B cell (primary cell): ENCODE results near the gene CPPED1. TPM values are rescaled to one million over a fixed set of nuclear protein-coding genes. Genes with fewer than 3 reads are reported as not detected.

Experiments
- ATAC-seq: fragments of 200-7000 bp; cut with Tn5 transposase; one replicate; pipeline ENCODE4 v1.10.0; 2021; ENCODE audit warnings: low read depth, mild to moderate bottlenecking, moderate number of reproducible peaks, moderate library complexity
- CTCF ChIA-PET: fragments of 350-600 bp; sonication (Branson Sonifier 250); formaldehyde crosslinking; loops from one replicate; lab custom pipeline; 2021; ENCODE audit warnings: antibody characterized with exemption, inconsistent platforms; lab: Charles Lee
- POLR2A ChIA-PET: fragments of 350-600 bp; sonication (Branson Sonifier 250); formaldehyde crosslinking; loops from one replicate; lab custom pipeline; 2021; ENCODE audit warnings: antibody characterized with exemption; lab: Charles Lee
- DNase-seq: peaks from one replicate; pipeline ENCODE4 v3.0.0; 2013
- H2AFZ ChIP-seq: 2 replicates; pipeline ENCODE4 v1.6.1; 2012; ENCODE audit warnings: mild to moderate bottlenecking, low read depth, low read length; ENCODE audit not compliant: insufficient read depth, poor library complexity, severe bottlenecking
- H3K27ac ChIP-seq, 2 donors: 1 replicate in 1 of 2; 2 replicates in 1 of 2; pipeline ENCODE4 v1.5.1; 2012 to 2013; ENCODE audit warnings: low read length in 2 of 2, mild to moderate bottlenecking in 2 of 2, moderate library complexity in 1 of 2
- H3K27me3 ChIP-seq, 4 experiments: fragments of 200-600 bp in 1 of 4; sonication (generic) in 1 of 4; replicated peaks in 1 of 4; 1 replicate in 2 of 4; 2 replicates in 2 of 4; pipeline versions ENCODE4 v1.6.1 to v1.7.0; 2013 to 2016; ENCODE audit warnings: low read length in 3 of 4, mild to moderate bottlenecking in 2 of 4, mixed read lengths in 1 of 4, moderate library complexity in 1 of 4; ENCODE audit not compliant: insufficient read depth in 4 of 4, control insufficient read depth in 3 of 4; ENCODE audit errors: control extremely low read depth in 1 of 4
- H3K36me3 ChIP-seq, 2 experiments: replicated peaks in 1 of 2; 1 replicate in 1 of 2; 2 replicates in 1 of 2; pipeline versions ENCODE4 v1.6.1 to v1.7.1; 2013; ENCODE audit warnings: low read length in 1 of 2; ENCODE audit not compliant: insufficient read depth in 2 of 2, control insufficient read depth in 1 of 2; ENCODE audit errors: control extremely low read depth in 1 of 2, extremely low read depth in 1 of 2
- H3K4me1 ChIP-seq, 2 donors: fragments of 200-600 bp in 1 of 2; sonication (generic) in 1 of 2; 1 replicate in 1 of 2; 2 replicates in 1 of 2; pipeline versions ENCODE4 v1.5.1 to v1.6.1; 2013 to 2017; ENCODE audit warnings: low read length in 2 of 2; ENCODE audit not compliant: control insufficient read depth in 2 of 2, insufficient read depth in 2 of 2
- H3K4me2 ChIP-seq: replicated peaks from 2 replicates; pipeline ENCODE3; 2012; ENCODE audit warnings: mild to moderate bottlenecking, low read depth, low read length; ENCODE audit not compliant: poor library complexity, severe bottlenecking
- H3K4me3 ChIP-seq, 5 experiments: fragments of 200-600 bp in 1 of 5; sonication (generic) in 1 of 5; 1 replicate in 3 of 5; 2 replicates in 2 of 5; pipeline versions ENCODE4 v1.5.1 to v1.7.0; 2011 to 2016; ENCODE audit warnings: low read length in 4 of 5, mild to moderate bottlenecking in 4 of 5, low read depth in 2 of 5, control low read depth in 1 of 5, moderate library complexity in 1 of 5; ENCODE audit not compliant: insufficient read depth in 1 of 5; ENCODE audit errors: control extremely low read depth in 1 of 5, extremely low read depth in 1 of 5
- H3K79me2 ChIP-seq: fragments of 200-600 bp; sonication (generic); one replicate; pipeline ENCODE4 v1.6.0; 2016; ENCODE audit warnings: low read length; ENCODE audit not compliant: control insufficient read depth, insufficient read depth
- H3K9ac ChIP-seq: fragments of 200-600 bp; sonication (generic); 2 replicates; pipeline ENCODE4 v1.6.1; 2017; ENCODE audit warnings: mild to moderate bottlenecking, low read length, moderate library complexity
- H3K9me3 ChIP-seq, 3 donors: one replicate each; pipeline versions ENCODE4 v1.6.1 to v1.7.1; 2013; ENCODE audit warnings: low read length in 2 of 3; ENCODE audit not compliant: control insufficient read depth in 2 of 3, insufficient read depth in 1 of 3; ENCODE audit errors: control extremely low read depth in 1 of 3
- H4K20me1 ChIP-seq: 2 replicates; pipeline ENCODE4 v1.6.0; 2012; ENCODE audit warnings: mild to moderate bottlenecking, low read length; ENCODE audit not compliant: insufficient read depth, control insufficient read depth, poor library complexity, severe bottlenecking
- H3K27ac Mint-ChIP-seq: one replicate; pipeline ENCODE4 v1.8.0; 2021; ENCODE audit warnings: mixed read lengths
- H3K27me3 Mint-ChIP-seq: one replicate; pipeline ENCODE4 v1.8.0; 2021; ENCODE audit warnings: mixed read lengths
- H3K4me1 Mint-ChIP-seq: one replicate; pipeline ENCODE4 v1.8.0; 2021; ENCODE audit warnings: mixed read lengths
- H3K4me3 Mint-ChIP-seq: one replicate; pipeline ENCODE4 v1.8.0; 2021; ENCODE audit warnings: mixed read lengths
- H3K9me3 Mint-ChIP-seq: one replicate; pipeline ENCODE4 v1.8.0; 2022; ENCODE audit warnings: mixed read lengths; ENCODE audit not compliant: insufficient read depth
- EZH2 ChIP-seq: IDR thresholded peaks from 2 replicates; pipeline ENCODE4 v1.6.1; 2012; ENCODE audit warnings: borderline replicate concordance, low read depth, mild to moderate bottlenecking, moderate library complexity, low read length; ENCODE audit not compliant: insufficient read depth, poor library complexity, severe bottlenecking
- WGBS: methylation state at CpG from one replicate; pipeline ENCODE4 v1.1.5; 2013; ENCODE audit warnings: missing lambda C conversion rate; ENCODE audit not compliant: insufficient coverage; 5-methylcytosine and 5-hydroxymethylcytosine counted together
- intact Hi-C: fragments of 100-400 bp; cut with micrococcal nuclease; formaldehyde crosslinking; loops from one replicate; pipeline ENCODE4 v1.10.0; 2022
- polyA plus RNA-seq: library from polyadenylated mRNA; depleted of rRNA; stranded (reverse); fragments of >200 nt; gene quantifications from 2 replicates; pipeline ENCODE4 v1.2.3, GENCODE V29; 2012
- total RNA-seq, 2 donors: library from RNA; stranded (reverse); fragments of 120-200 nt in 1 of 2; gene quantifications; 1 replicate in 1 of 2; 2 replicates in 1 of 2; pipeline versions ENCODE4 v1.2.3 to v1.2.4, GENCODE V29; 2013 to 2022
- TF ChIP-seq, protein P1 (sequence below): fragments of 200-600 bp; IDR thresholded peaks from one replicate; pipeline ENCODE4 v1.8.0; 2022; ENCODE audit warnings: antibody characterized with exemption, mild to moderate bottlenecking

The CPPED1 gene
- total and polyA plus RNA-seq, 2 donors (not counting 1 experiment from before 2014, with no cell fraction given): 5.9 to 11.3 TPM

DNA sequence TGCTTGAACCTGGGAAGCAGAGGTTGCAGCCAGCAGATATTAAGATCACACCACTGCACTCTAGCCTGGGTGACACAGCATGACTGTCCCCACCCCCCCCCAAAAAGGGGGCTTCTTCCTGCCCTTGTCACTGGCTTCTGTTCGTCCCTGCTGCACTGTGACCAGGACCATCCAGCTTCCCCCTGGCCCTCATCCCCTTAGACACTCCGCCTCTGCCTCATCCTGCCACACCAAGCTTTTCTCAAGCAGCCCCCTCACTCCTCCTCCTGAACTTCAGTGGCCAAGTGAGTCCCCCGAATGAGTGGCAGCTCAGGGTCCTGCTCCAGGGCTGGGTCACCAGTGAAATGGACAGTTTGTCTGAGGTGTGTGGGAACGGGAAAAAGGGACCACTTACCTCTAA lies 177.3 kb downstream of the CPPED1 start:
- no peak overlapping the region for H3K4me3 Mint-ChIP-seq
- CTCF ChIA-PET: no interaction called here

GRCh38 chr16:12625716-12626115 lies 178.0 kb downstream of the CPPED1 start:
- intact Hi-C loops: no loop called here
- Histone ChIP-seq H3K9me3 (peaks cover 0 to 6% (median 0%) of the 10 kb centered on the region in 3 donors), H3K4me2 (no peak overlapping the region), H3K27ac (no peak overlapping the region), H3K4me3 (no peak overlapping the region), H3K36me3 (no peaks in the 10 kb centered on the region), H2AFZ (no peak overlapping the region), H3K4me1 (no peaks in the 10 kb centered on the region), H3K79me2 (no peaks in the 10 kb centered on the region), H3K27me3 (no peaks in the 10 kb centered on the region), H3K9ac (no peak overlapping the region), H4K20me1 (no peaks in the 10 kb centered on the region)
- no peaks in the 10 kb centered on the region for H3K9me3 Mint-ChIP-seq
- ChIA-PET POLR2A (no interaction called here), CTCF (no interaction called here)
- H3K27me3 Mint-ChIP-seq: peaks cover 10% of the 10 kb centered on the region
- no peak overlapping the region for H3K27ac Mint-ChIP-seq
- no peak overlapping the region for H3K4me3 Mint-ChIP-seq
- ATAC-seq (no peak), DNase-seq (no peak)
- H3K4me1 Mint-ChIP-seq: no peaks in the 10 kb centered on the region
- 81% methylated on average over 9 of the region's 10 CpGs for WGBS
- TF ChIP-seq EZH2: no peak
- TF ChIP-seq, protein P1, sequence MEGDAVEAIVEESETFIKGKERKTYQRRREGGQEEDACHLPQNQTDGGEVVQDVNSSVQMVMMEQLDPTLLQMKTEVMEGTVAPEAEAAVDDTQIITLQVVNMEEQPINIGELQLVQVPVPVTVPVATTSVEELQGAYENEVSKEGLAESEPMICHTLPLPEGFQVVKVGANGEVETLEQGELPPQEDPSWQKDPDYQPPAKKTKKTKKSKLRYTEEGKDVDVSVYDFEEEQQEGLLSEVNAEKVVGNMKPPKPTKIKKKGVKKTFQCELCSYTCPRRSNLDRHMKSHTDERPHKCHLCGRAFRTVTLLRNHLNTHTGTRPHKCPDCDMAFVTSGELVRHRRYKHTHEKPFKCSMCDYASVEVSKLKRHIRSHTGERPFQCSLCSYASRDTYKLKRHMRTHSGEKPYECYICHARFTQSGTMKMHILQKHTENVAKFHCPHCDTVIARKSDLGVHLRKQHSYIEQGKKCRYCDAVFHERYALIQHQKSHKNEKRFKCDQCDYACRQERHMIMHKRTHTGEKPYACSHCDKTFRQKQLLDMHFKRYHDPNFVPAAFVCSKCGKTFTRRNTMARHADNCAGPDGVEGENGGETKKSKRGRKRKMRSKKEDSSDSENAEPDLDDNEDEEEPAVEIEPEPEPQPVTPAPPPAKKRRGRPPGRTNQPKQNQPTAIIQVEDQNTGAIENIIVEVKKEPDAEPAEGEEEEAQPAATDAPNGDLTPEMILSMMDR: no peak

More for the DNA sequence above, 177.3 kb downstream of the CPPED1 start:
- Histone ChIP-seq H3K36me3 (no peaks in the 10 kb centered on the region), H3K27ac (no peak overlapping the region), H3K4me1 (no peaks in the 10 kb centered on the region), H3K79me2 (no peaks in the 10 kb centered on the region), H3K4me3 (no peak overlapping the region), H2AFZ (no peak overlapping the region), H4K20me1 (no peaks in the 10 kb centered on the region), H3K9me3 (peaks cover 0 to 6% (median 0%) of the 10 kb centered on the region in 3 donors), H3K27me3 (no peaks in the 10 kb centered on the region), H3K4me2 (no peak overlapping the region), H3K9ac (no peak overlapping the region)
- intact Hi-C loops: no loop called here
- 40% methylated on average over 1 of the region's 4 CpGs for WGBS
- H3K4me1 Mint-ChIP-seq: no peaks in the 10 kb centered on the region
- TF ChIP-seq, protein P1: no peak
- no peak for TF ChIP-seq EZH2
- POLR2A ChIA-PET: no interaction called here
- no peak overlapping the region for H3K27ac Mint-ChIP-seq
- ATAC-seq: no peak
- no peak for DNase-seq
- peaks cover 9% of the 10 kb centered on the region for H3K27me3 Mint-ChIP-seq
- H3K9me3 Mint-ChIP-seq: no peaks in the 10 kb centered on the region
